ENCODE results near the gene MLPH.

MLPH gene

DNA sequence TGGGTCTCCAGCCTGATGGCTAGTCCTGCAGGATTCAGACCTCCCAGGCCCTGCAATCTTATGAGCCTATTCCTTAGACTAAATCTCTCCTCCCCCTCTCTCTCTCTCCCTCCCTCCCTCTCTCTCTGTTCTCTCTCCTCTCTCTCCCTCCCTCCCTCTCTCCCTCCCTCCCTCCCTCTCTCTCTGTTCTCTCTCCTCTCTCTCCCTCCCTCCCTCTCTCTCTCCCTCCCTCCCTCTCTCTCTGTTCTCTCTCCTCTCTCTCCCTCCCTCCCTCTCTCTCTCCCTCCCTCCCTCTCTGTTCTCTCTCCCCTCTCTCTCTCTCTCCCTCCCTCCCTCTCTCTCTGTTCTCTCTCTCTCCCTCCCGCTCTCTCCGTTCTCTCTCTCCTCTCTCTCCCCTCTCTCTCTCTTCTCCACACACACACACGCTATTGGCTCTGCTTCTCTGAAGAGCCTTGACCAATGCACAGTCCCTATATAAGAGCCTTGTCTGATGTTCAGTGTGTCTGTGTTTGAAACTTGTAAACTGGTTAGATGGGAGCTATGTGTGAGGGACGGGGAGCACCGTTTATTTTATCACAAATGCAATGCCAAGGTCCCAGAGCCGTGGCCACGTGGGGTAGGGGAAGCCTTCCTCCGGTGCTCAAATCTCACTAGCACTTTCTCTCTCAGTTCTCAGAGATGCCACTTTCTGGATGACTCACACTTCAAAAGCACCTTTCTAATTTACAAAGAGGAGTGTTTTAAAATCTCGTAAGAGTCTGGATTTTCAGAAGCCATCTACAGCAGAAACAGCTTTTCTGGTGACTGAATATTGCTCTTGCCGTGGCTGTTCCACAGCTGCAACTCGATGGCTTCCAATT lies 70.0 kb downstream of the MLPH start:
- no peaks in the 10 kb centered on the region for H3F3A ChIP-seq (ENCODE audit: control insufficient read depth, insufficient read depth)
- no peak overlapping the region for H3K4me3 ChIP-seq (ENCODE audit: low read length)
- no peaks in the 10 kb centered on the region for H3K79me2 ChIP-seq (ENCODE audit: control insufficient read depth, low read length)
- no peak for TF ChIP-seq EZH2phosphoT487 (IDR thresholded peaks at IDR 0.05; ENCODE audit: borderline replicate concordance, low read length)
- TF ChIP-seq, protein P1, sequence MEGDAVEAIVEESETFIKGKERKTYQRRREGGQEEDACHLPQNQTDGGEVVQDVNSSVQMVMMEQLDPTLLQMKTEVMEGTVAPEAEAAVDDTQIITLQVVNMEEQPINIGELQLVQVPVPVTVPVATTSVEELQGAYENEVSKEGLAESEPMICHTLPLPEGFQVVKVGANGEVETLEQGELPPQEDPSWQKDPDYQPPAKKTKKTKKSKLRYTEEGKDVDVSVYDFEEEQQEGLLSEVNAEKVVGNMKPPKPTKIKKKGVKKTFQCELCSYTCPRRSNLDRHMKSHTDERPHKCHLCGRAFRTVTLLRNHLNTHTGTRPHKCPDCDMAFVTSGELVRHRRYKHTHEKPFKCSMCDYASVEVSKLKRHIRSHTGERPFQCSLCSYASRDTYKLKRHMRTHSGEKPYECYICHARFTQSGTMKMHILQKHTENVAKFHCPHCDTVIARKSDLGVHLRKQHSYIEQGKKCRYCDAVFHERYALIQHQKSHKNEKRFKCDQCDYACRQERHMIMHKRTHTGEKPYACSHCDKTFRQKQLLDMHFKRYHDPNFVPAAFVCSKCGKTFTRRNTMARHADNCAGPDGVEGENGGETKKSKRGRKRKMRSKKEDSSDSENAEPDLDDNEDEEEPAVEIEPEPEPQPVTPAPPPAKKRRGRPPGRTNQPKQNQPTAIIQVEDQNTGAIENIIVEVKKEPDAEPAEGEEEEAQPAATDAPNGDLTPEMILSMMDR (IDR thresholded peaks at IDR 0.05; ENCODE audit: low read depth, low read length, poor library complexity, severe bottlenecking): no peak
- H4K20me1 ChIP-seq (ENCODE audit: control insufficient read depth, insufficient read depth, low read depth, low read length): no peaks in the 10 kb centered on the region
- H3K27me3 ChIP-seq (ENCODE audit: control insufficient read depth, low read length): peaks cover 6% of the 10 kb centered on the region
- no peaks in the 10 kb centered on the region for H3K4me1 ChIP-seq (ENCODE audit: control insufficient read depth, low read length)
- H3K4me2 ChIP-seq (ENCODE audit: low read length): no peak overlapping the region
- no peaks in the 10 kb centered on the region for H3K9me2 ChIP-seq (replicated peaks; ENCODE audit: control insufficient read depth, low read length)
- H3K9me3 ChIP-seq (ENCODE audit: control insufficient read depth, insufficient read depth, low read length): peaks cover 11% of the 10 kb centered on the region
- H3K27ac ChIP-seq (ENCODE audit: low read depth, low read length): no peak overlapping the region
- H3K36me3 ChIP-seq (ENCODE audit: control insufficient read depth, low read length): no peaks in the 10 kb centered on the region

DNA sequence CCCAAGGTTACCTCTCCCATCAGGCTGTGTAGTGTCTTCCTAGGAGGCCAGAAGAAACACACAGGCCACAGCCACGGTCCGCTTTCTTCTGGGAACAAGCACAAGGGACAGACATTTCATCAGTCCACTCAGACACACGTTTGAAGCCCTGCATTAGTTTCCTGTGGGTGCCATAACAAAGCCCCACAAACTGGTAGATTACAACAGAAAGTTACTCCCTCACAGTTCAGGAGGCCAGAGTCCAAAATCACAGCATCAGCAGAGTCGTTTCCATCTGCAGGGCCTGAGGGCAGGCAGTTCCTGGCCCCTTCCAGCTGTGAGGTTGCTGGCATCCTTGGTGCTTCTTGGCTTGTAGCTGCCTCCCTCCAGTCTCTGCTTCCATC lies 70.6 kb downstream of the MLPH start:
- Histone ChIP-seq H3K4me1 (ENCODE audit: control insufficient read depth, low read length) (no peaks in the 10 kb centered on the region), H3K27me3 (ENCODE audit: control insufficient read depth, low read length) (peaks cover 6% of the 10 kb centered on the region), H3K9me2 (replicated peaks; ENCODE audit: control insufficient read depth, low read length) (no peaks in the 10 kb centered on the region), H4K20me1 (ENCODE audit: control insufficient read depth, insufficient read depth, low read depth, low read length) (no peaks in the 10 kb centered on the region), H3K4me3 (ENCODE audit: low read length) (no peak overlapping the region), H3F3A (ENCODE audit: control insufficient read depth, insufficient read depth) (no peaks in the 10 kb centered on the region), H3K4me2 (ENCODE audit: low read length) (no peak overlapping the region), H3K9me3 (ENCODE audit: control insufficient read depth, insufficient read depth, low read length) (peaks cover 11% of the 10 kb centered on the region), H3K27ac (ENCODE audit: low read depth, low read length) (no peak overlapping the region), H3K36me3 (ENCODE audit: control insufficient read depth, low read length) (no peaks in the 10 kb centered on the region), H3K79me2 (ENCODE audit: control insufficient read depth, low read length) (no peaks in the 10 kb centered on the region)
- no peak for TF ChIP-seq EZH2phosphoT487 (IDR thresholded peaks at IDR 0.05; ENCODE audit: borderline replicate concordance, low read length)
- TF ChIP-seq, protein P1 (IDR thresholded peaks at IDR 0.05; ENCODE audit: low read depth, low read length, poor library complexity, severe bottlenecking): no peak

DNA sequence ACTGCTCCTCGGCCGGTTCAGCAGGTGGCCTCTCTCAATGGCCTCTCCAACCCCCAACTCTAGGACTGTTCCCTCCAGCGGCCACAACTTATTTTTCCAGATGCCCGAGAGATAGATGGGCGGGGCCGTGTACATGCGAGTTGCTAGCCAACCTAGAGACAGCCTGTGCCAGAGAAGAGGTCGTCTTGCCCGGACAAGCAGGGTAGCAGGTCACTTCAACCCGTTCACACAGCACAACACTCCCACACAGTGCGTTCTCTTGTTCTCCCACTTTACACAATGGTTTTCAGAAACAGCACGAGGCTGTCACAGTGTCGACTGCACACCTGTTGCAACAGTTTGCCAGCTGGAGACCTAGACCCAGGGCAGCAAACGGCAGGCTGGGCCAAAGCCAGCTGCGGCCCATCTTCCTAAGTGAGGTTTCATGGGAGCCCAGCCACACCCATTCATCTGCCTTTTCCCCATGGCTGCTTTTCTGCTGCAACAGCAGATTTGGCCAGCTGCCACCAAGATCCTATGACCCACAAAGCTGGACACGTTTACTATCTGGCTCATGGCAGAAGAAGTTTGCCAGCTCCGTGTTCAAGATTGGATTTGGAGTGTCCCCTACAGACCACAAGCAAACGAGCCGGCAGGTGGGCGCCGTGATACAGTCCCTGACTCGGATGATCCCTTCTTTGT lies 72.0 kb downstream of the MLPH start:
- H4K20me1 ChIP-seq (ENCODE audit: control insufficient read depth, insufficient read depth, low read depth, low read length): no peaks in the 10 kb centered on the region
- TF ChIP-seq, protein P1 (IDR thresholded peaks at IDR 0.05; ENCODE audit: low read depth, low read length, poor library complexity, severe bottlenecking): no peak
- TF ChIP-seq EZH2phosphoT487 (IDR thresholded peaks at IDR 0.05; ENCODE audit: borderline replicate concordance, low read length): no peak
- no peaks in the 10 kb centered on the region for H3K9me2 ChIP-seq (replicated peaks; ENCODE audit: control insufficient read depth, low read length)
- no peaks in the 10 kb centered on the region for H3K79me2 ChIP-seq (ENCODE audit: control insufficient read depth, low read length)
- H3K27me3 ChIP-seq (ENCODE audit: control insufficient read depth, low read length): peaks cover 6% of the 10 kb centered on the region
- no peak overlapping the region for H3K4me2 ChIP-seq (ENCODE audit: low read length)
- no peaks in the 10 kb centered on the region for H3F3A ChIP-seq (ENCODE audit: control insufficient read depth, insufficient read depth)
- H3K4me3 ChIP-seq (ENCODE audit: low read length): no peak overlapping the region
- H3K36me3 ChIP-seq (ENCODE audit: control insufficient read depth, low read length): no peaks in the 10 kb centered on the region
- peaks cover 11% of the 10 kb centered on the region for H3K9me3 ChIP-seq (ENCODE audit: control insufficient read depth, insufficient read depth, low read length)
- H3K4me1 ChIP-seq (ENCODE audit: control insufficient read depth, low read length): no peaks in the 10 kb centered on the region
- H3K27ac ChIP-seq (ENCODE audit: low read depth, low read length): no peak overlapping the region
